GM19395 (cell line): ENCODE data around the gene CNST.
A peak's percentile ranks its signal among the peaks of the same experiment; 100 is the strongest.
"Not testable (repeated sequence)": the region's sequence is repeated elsewhere in the genome, so short reads cannot be mapped to it uniquely, and the experiment has no call there.

Source experiments
- ATAC-seq: cut with Tn5 transposase; IDR thresholded peaks from one replicate; pipeline ENCODE4 v1.9.1; 2021; ENCODE audit warnings: mild to moderate bottlenecking, moderate library complexity; ENCODE audit not compliant: unreplicated experiment

The CNST gene

GRCh38 chr1:246558041-246558440, 8.2 kb upstream of the CNST start:
- no peak for ATAC-seq

- ATAC-seq = no peak
Measured at GRCh38 chr1:246559310-246559709, 6.9 kb upstream of the CNST start.

- ATAC-seq = not testable (repeated sequence)
Measured at GRCh38 chr1:246560833-246561232, 5.4 kb upstream of the CNST start.

GRCh38 chr1:246564839-246565750, 1.2 kb upstream of the CNST start:
- ATAC-seq = no peak

GRCh38 chr1:246565751-246566127, 517 bp upstream of the CNST start:
- ATAC-seq = peak; percentile 2

GRCh38 chr1:246566813-246567645, 773 bp downstream of the CNST start:
- peak; percentile 35 for ATAC-seq

- ATAC-seq = no peak
Measured at GRCh38 chr1:246567646-246568235, 1.5 kb downstream of the CNST start.

- no peak for ATAC-seq
Measured at GRCh38 chr1:246569248-246570238, 3.3 kb downstream of the CNST start.

- ATAC-seq = not testable (repeated sequence)
Measured at GRCh38 chr1:246571309-246571708, 5.1 kb downstream of the CNST start.

- no peak for ATAC-seq
Measured at GRCh38 chr1:246571953-246572352, 5.7 kb downstream of the CNST start.

GRCh38 chr1:246572785-246573184, 6.5 kb downstream of the CNST start:
- no peak for ATAC-seq

- no peak for ATAC-seq
Measured at GRCh38 chr1:246573491-246573890, 7.2 kb downstream of the CNST start.

- ATAC-seq = no peak
Measured at GRCh38 chr1:246576709-246577032, 10.4 kb downstream of the CNST start.

GRCh38 chr1:246577082-246577719, 10.9 kb downstream of the CNST start:
- peak; percentile 39 for ATAC-seq

- no peak for ATAC-seq
Measured at GRCh38 chr1:246577720-246578106, 11.5 kb downstream of the CNST start.

GRCh38 chr1:246579818-246580217, 13.6 kb downstream of the CNST start:
- peak; percentile 88 for ATAC-seq

- no peak for ATAC-seq
Measured at GRCh38 chr1:246580497-246581370, 14.5 kb downstream of the CNST start.

GRCh38 chr1:246582301-246583055, 16.2 kb downstream of the CNST start:
- no peak for ATAC-seq
